PFSK-1 (cell line): ENCODE data around the gene LITAF.

Source experiments
- POLR2AphosphoS5 ChIP-seq: IDR thresholded peaks from 2 replicates; pipeline ENCODE4 v1.6.1; 2012; ENCODE audit warnings: low read depth, mild to moderate bottlenecking, control low read depth, low read length, moderate library complexity
- TF ChIP-seq, protein P1 (sequence below), 2 experiments: IDR thresholded peaks; 2 replicates each; pipeline versions ENCODE4 v1.6.1 to v1.8.0; 2011 to 2012; ENCODE audit warnings: low read depth in 2 of 2, low read length in 2 of 2, control low read depth in 1 of 2, inconsistent platforms in 1 of 2, mild to moderate bottlenecking in 1 of 2, moderate library complexity in 1 of 2; ENCODE audit not compliant: insufficient read depth in 1 of 2

DNA sequence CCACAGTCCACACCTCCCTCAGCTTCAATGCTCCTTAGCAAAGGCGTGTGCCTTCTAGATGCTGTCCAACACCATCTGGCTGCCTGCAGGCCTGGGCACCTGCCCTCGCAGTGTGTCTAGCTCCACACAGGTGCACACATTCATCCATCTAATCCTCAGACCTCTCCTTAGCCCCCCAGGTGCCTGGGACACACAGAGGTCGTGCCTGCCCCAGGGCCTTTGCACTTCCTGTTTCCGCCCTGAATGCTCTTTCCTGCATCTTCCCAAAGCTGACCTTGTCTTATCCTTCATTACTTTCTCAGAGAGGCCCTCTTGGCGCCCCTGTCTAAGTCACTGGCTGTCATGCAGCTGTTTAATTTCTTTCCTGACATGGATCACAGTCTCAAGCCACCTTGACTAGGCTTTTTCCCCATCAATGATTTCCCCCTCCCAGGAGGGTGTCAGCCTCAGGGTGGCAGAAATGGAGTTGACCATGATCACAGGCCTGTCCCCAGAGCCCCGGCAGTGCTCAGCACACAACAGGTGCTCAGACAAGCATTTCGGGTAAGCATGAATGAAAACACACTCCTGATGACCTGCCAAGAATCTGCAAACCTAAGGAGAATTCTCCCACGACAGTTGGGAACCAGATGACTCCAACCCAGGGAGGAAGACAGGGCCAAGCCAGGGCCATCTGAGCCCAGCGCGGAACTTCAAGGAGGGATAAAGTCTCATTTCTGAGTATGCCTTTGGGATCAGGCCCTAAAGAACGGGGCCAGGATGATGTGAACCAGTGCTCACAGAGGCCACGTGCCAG is 76.3 kb downstream of the LITAF start:
- TF ChIP-seq POLR2AphosphoS5 = no peak
- TF ChIP-seq, protein P1, sequence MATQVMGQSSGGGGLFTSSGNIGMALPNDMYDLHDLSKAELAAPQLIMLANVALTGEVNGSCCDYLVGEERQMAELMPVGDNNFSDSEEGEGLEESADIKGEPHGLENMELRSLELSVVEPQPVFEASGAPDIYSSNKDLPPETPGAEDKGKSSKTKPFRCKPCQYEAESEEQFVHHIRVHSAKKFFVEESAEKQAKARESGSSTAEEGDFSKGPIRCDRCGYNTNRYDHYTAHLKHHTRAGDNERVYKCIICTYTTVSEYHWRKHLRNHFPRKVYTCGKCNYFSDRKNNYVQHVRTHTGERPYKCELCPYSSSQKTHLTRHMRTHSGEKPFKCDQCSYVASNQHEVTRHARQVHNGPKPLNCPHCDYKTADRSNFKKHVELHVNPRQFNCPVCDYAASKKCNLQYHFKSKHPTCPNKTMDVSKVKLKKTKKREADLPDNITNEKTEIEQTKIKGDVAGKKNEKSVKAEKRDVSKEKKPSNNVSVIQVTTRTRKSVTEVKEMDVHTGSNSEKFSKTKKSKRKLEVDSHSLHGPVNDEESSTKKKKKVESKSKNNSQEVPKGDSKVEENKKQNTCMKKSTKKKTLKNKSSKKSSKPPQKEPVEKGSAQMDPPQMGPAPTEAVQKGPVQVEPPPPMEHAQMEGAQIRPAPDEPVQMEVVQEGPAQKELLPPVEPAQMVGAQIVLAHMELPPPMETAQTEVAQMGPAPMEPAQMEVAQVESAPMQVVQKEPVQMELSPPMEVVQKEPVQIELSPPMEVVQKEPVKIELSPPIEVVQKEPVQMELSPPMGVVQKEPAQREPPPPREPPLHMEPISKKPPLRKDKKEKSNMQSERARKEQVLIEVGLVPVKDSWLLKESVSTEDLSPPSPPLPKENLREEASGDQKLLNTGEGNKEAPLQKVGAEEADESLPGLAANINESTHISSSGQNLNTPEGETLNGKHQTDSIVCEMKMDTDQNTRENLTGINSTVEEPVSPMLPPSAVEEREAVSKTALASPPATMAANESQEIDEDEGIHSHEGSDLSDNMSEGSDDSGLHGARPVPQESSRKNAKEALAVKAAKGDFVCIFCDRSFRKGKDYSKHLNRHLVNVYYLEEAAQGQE (IDR thresholded peaks at IDR 0.05; ENCODE audit: insufficient read depth in 1 of 2, low read depth in 2 of 2, low read length in 2 of 2) = no peak
